NCI-H524 (cell line): Measurements from ENCODE around the gene PGLYRP3.

Experiments
- DNase-seq, 2 experiments: peaks; one replicate each; lab custom pipeline; 2025; lab: John Stamatoyannopoulos, UW

The PGLYRP3 gene

GRCh38 chr1:153260585-153261280 is 52.0 kb downstream of the PGLYRP3 start:
- peak in 1 of 2 experiments; percentile 5 for DNase-seq

- DNase-seq: no peak
Observed at GRCh38 chr1:153259387-153259786, 53.4 kb downstream of the PGLYRP3 start, which contains the start of gene LORICRIN. Gene LORICRIN, plus strand, starts transcription at chr1:153259687. Its CDS starts 1,263 bp downstream, at chr1:153260950.

- no peak for DNase-seq
Observed at GRCh38 chr1:153253693-153254092, 59.1 kb downstream of the PGLYRP3 start.

GRCh38 chr1:153253076-153253475 is 59.7 kb downstream of the PGLYRP3 start:
- no peak for DNase-seq

- peak; percentile 56 to 81 for DNase-seq
Observed at GRCh38 chr1:153251988-153252387, 60.8 kb downstream of the PGLYRP3 start.

GRCh38 chr1:153251562-153251961 is 61.2 kb downstream of the PGLYRP3 start:
- DNase-seq: no peak

- no peak for DNase-seq
Observed at GRCh38 chr1:153251087-153251486, 61.7 kb downstream of the PGLYRP3 start.

GRCh38 chr1:153250166-153250565 is 62.6 kb downstream of the PGLYRP3 start:
- DNase-seq: no peak

- DNase-seq: no peak
Observed at GRCh38 chr1:153248176-153248879, 64.4 kb downstream of the PGLYRP3 start.
